ENCODE results near the gene TOM1.

- TF ChIP-seq CTCF (IDR thresholded peaks at IDR 0.05) (no peak), POLR2A (IDR thresholded peaks at IDR 0.05) (no peak), POLR2AphosphoS5 (IDR thresholded peaks at IDR 0.05) (no peak)
Measured at GRCh38 chr22:35257002-35257320, 42.7 kb upstream of the TOM1 start.

Data from gastroesophageal sphincter (tissue), 3 donors.